Activated CD8-positive, alpha-beta memory T cell treated with anti-CD3 and anti-CD28 coated beads for 36 hours (primary cell): ENCODE measurements around the gene EXOC6B. TPM values are rescaled to one million over a fixed set of nuclear protein-coding genes. Genes with fewer than 3 reads are reported as not detected.
"Not testable (repeated sequence)": the region's sequence is repeated elsewhere in the genome, so short reads cannot be mapped to it uniquely, and the experiment has no call there.

Experiments
- CTCF ChIA-PET: fragments of 350-600 bp; sonication (Branson Sonifier 250); formaldehyde crosslinking; loops from one replicate; lab custom pipeline; 2021; ENCODE audit warnings: antibody characterized with exemption; lab: Charles Lee
- POLR2A ChIA-PET: fragments of 350-600 bp; sonication (Branson Sonifier 250); formaldehyde crosslinking; loops from one replicate; lab custom pipeline; 2021; ENCODE audit warnings: antibody characterized with exemption; lab: Charles Lee
- total RNA-seq, 2 experiments: library from RNA; stranded (reverse); gene quantifications; one replicate each; pipeline ENCODE4 v1.2.3, GENCODE V29; 2021

Gene EXOC6B
- total RNA-seq, 2 experiments from 2014 or later, result 7.0 to 7.8 TPM

- CTCF ChIA-PET, result no interaction called here
- POLR2A ChIA-PET, result no interaction called here
Observed at GRCh38 chr2:72431737-72432136, 394.1 kb downstream of the EXOC6B start.

- ChIA-PET CTCF (no interaction called here), POLR2A (no interaction called here)
Observed at GRCh38 chr2:72427022-72427861, 398.6 kb downstream of the EXOC6B start.

GRCh38 chr2:72425996-72426395 is 399.8 kb downstream of the EXOC6B start:
- CTCF ChIA-PET, result no interaction called here
- POLR2A ChIA-PET, result no interaction called here

- CTCF ChIA-PET, result no interaction called here
- POLR2A ChIA-PET, result no interaction called here
Observed at GRCh38 chr2:72423756-72424155, 402.1 kb downstream of the EXOC6B start.

- POLR2A ChIA-PET, CTCF ChIA-PET: not testable (repeated sequence)
Observed at GRCh38 chr2:72421771-72422379, 404.0 kb downstream of the EXOC6B start.

- POLR2A ChIA-PET, result no interaction called here
- CTCF ChIA-PET, result no interaction called here
Observed at GRCh38 chr2:72415781-72416475, 409.9 kb downstream of the EXOC6B start.

GRCh38 chr2:72415241-72415661 is 410.6 kb downstream of the EXOC6B start:
- POLR2A ChIA-PET, result no interaction called here
- CTCF ChIA-PET, result no interaction called here

GRCh38 chr2:72414137-72414760 is 411.6 kb downstream of the EXOC6B start:
- CTCF ChIA-PET, result no interaction called here
- POLR2A ChIA-PET, result no interaction called here

GRCh38 chr2:72413716-72414115 is 412.1 kb downstream of the EXOC6B start:
- CTCF ChIA-PET, result no interaction called here
- POLR2A ChIA-PET, result no interaction called here

GRCh38 chr2:72412214-72412613 is 413.6 kb downstream of the EXOC6B start:
- ChIA-PET CTCF (no interaction called here), POLR2A (no interaction called here)

GRCh38 chr2:72399879-72400278 is 426.0 kb downstream of the EXOC6B start:
- POLR2A ChIA-PET, result interaction anchor here (0.7 kb wide), 1 partner anchor 437 kb away, joined by 3 read pairs; no protein-coding TSS in a partner anchor
- CTCF ChIA-PET, result no interaction called here

- CTCF ChIA-PET, result no interaction called here
- POLR2A ChIA-PET, result no interaction called here
Observed at GRCh38 chr2:72395096-72395495, 430.7 kb downstream of the EXOC6B start.

GRCh38 chr2:72394541-72395070 is 431.2 kb downstream of the EXOC6B start:
- POLR2A ChIA-PET, result no interaction called here
- CTCF ChIA-PET, result no interaction called here

GRCh38 chr2:72389447-72389846 is 436.4 kb downstream of the EXOC6B start:
- ChIA-PET POLR2A (no interaction called here), CTCF (no interaction called here)

- POLR2A ChIA-PET, result no interaction called here
- CTCF ChIA-PET, result no interaction called here
Observed at GRCh38 chr2:72388263-72388662, 437.6 kb downstream of the EXOC6B start.

- POLR2A ChIA-PET, result no interaction called here
Observed at GRCh38 chr2:72386288-72386687, 439.5 kb downstream of the EXOC6B start.

GRCh38 chr2:72378753-72379348 is 447.0 kb downstream of the EXOC6B start:
- POLR2A ChIA-PET, result no interaction called here
- CTCF ChIA-PET, result no interaction called here

More at GRCh38 chr2:72386288-72386687, 439.5 kb downstream of the EXOC6B start:
- CTCF ChIA-PET, result no interaction called here

- CTCF ChIA-PET, result no interaction called here
- POLR2A ChIA-PET, result no interaction called here
Observed at GRCh38 chr2:72367530-72368225, 458.2 kb downstream of the EXOC6B start.

- POLR2A ChIA-PET, result no interaction called here
- CTCF ChIA-PET, result no interaction called here
Observed at GRCh38 chr2:72363406-72363805, 462.4 kb downstream of the EXOC6B start.
